ENCODE data around the gene TAS2R40.
"Not testable (repeated sequence)": the region's sequence is repeated elsewhere in the genome, so short reads cannot be mapped to it uniquely, and the experiment has no call there.

TAS2R40 gene

GRCh38 chr7:143185551-143185950 lies 36.3 kb upstream of the TAS2R40 start:
- H3K27ac ChIP-seq = no peak overlapping the region
- no peak for TF ChIP-seq CTCF (IDR thresholded peaks at IDR 0.05)
- no peak for TF ChIP-seq ZFX (IDR thresholded peaks at IDR 0.05; ENCODE audit: borderline replicate concordance)

DNA sequence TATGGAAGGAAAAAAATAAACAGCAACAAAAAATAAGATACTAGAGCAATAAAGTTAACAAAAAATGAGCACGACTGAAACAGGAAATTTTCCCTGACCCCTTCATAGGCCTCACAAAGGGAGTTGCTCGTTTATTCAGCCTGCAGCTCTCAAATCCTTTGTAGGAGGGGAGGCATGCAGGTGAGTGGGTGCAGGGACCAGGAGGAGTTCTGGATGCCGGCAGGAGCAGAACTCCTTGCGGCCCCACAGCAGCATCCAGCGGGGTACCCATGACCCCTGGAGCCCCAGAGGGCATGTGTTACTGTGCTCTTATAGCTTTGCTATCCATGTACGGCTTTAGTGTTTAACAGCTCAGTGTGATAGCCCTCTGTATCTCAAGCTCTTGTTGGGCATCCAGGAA lies 32.8 kb upstream of the TAS2R40 start:
- TF ChIP-seq CTCF (IDR thresholded peaks at IDR 0.05) = no peak
- no peak for TF ChIP-seq ZFX (IDR thresholded peaks at IDR 0.05; ENCODE audit: borderline replicate concordance)
- H3K27ac ChIP-seq = no peak overlapping the region

- H3K27ac ChIP-seq = no peak overlapping the region
- TF ChIP-seq ZFX (IDR thresholded peaks at IDR 0.05; ENCODE audit: borderline replicate concordance) (no peak), CTCF (IDR thresholded peaks at IDR 0.05) (no peak)
Measured at GRCh38 chr7:143193880-143194279, 28.0 kb upstream of the TAS2R40 start.

- TF ChIP-seq ZFX (IDR thresholded peaks at IDR 0.05; ENCODE audit: borderline replicate concordance) (no peak), CTCF (IDR thresholded peaks at IDR 0.05) (no peak)
- no peak overlapping the region for H3K27ac ChIP-seq
Measured at GRCh38 chr7:143199040-143199439, 22.8 kb upstream of the TAS2R40 start.

GRCh38 chr7:143202161-143202560 lies 19.7 kb upstream of the TAS2R40 start:
- TF ChIP-seq CTCF (IDR thresholded peaks at IDR 0.05) (no peak), ZFX (IDR thresholded peaks at IDR 0.05; ENCODE audit: borderline replicate concordance) (no peak)
- no peak overlapping the region for H3K27ac ChIP-seq

DNA sequence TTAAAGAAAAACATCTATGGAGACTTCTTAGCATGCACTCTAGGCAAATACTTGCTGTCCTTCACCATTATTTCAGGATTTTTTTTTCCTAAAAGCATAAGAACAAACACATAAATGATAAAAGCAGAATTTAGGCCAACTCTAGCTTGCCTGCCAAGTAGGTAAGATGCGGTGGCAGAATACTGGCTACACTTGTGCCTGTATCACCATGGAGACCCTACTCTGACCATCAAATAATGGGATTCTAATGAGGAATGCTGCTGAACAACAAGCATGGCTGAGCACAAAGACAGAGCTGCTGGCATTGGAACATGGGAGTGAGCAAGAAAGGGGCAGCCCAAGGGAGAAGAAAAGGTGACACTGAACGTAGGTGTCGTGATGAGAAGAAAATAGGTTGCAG lies 18.5 kb upstream of the TAS2R40 start:
- no peak for TF ChIP-seq ZFX (IDR thresholded peaks at IDR 0.05; ENCODE audit: borderline replicate concordance)
- H3K27ac ChIP-seq = no peak overlapping the region

DNA sequence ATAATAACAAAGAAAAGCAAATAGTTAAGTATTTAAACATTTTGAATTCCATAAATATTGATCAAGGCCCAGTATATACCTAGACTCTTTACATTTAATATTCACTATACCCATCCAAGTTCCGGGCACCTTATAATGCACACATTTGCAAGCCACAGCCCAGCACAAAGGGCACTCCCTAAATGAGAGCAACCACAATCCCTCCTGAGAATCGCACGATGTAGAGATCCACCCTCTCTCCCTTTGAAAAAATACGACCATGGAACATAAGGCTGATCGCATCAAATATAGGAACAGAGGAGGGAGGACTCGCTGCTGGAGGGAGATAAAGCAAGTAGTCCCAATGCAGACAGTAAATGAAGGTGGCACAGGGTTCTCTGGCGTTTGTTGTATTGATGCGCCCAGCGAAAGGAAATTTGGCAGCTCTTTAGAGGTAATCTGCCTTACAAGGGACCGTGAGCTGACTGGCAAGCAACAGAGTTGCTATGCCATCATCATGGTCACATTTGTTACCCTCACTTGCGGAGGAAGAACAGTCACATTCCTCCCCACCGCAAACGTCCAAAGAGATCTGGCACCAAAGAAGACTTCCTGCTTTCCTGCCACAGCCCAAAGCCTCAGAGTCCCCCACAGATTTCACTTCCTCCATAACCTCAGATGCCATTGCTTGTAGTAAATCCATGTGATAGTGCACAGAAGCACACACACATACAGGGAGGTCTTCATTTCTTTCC lies 16.1 kb upstream of the TAS2R40 start:
- TF ChIP-seq CTCF (IDR thresholded peaks at IDR 0.05) = no peak
- TF ChIP-seq ZFX (IDR thresholded peaks at IDR 0.05; ENCODE audit: borderline replicate concordance) = no peak
- no peak overlapping the region for H3K27ac ChIP-seq

- TF ChIP-seq CTCF (IDR thresholded peaks at IDR 0.05) = no peak
- TF ChIP-seq ZFX (IDR thresholded peaks at IDR 0.05; ENCODE audit: borderline replicate concordance) = no peak
- H3K27ac ChIP-seq = no peak overlapping the region
Measured at GRCh38 chr7:143210541-143210940, 11.3 kb upstream of the TAS2R40 start.

GRCh38 chr7:143213478-143213877 lies 8.4 kb upstream of the TAS2R40 start:
- H3K27ac ChIP-seq = not testable (repeated sequence)

All from 22Rv1 (cell line).